DOHH2 (cell line): Measurements from ENCODE around the gene CCDC69.

Experiments used
- H3F3A ChIP-seq: fragments of 200-600 bp; sonication (generic), shearing (Covaris generic); 2 replicates; pipeline ENCODE4 v1.6.0; 2016; ENCODE audit warnings: antibody characterized with exemption, mild to moderate bottlenecking; ENCODE audit not compliant: control insufficient read depth, insufficient read depth
- H3K27ac ChIP-seq: fragments of 200-600 bp; sonication (generic); 2 replicates; pipeline ENCODE4 v1.5.1; 2014; ENCODE audit warnings: low read depth, mild to moderate bottlenecking, low read length, moderate library complexity
- H3K27me3 ChIP-seq: fragments of 200-600 bp; sonication (generic); 2 replicates; pipeline ENCODE4 v1.6.1; 2014; ENCODE audit warnings: mild to moderate bottlenecking, low read length, mixed read lengths; ENCODE audit not compliant: control insufficient read depth
- H3K36me3 ChIP-seq: fragments of 200-600 bp; sonication (generic); 2 replicates; pipeline ENCODE4 v1.6.1; 2014; ENCODE audit warnings: mild to moderate bottlenecking, low read length, moderate library complexity, mixed read lengths; ENCODE audit not compliant: control insufficient read depth
- H3K4me1 ChIP-seq: fragments of 200-600 bp; sonication (generic); 2 replicates; pipeline ENCODE4 v1.6.1; 2014; ENCODE audit warnings: mild to moderate bottlenecking, low read length, mixed read lengths; ENCODE audit not compliant: control insufficient read depth
- H3K4me2 ChIP-seq: fragments of 200-600 bp; sonication (generic); 2 replicates; pipeline ENCODE4 v1.6.0; 2014; ENCODE audit warnings: mild to moderate bottlenecking, low read length, moderate library complexity
- H3K4me3 ChIP-seq: fragments of 200-600 bp; sonication (generic); 2 replicates; pipeline ENCODE4 v1.5.1; 2014; ENCODE audit warnings: mild to moderate bottlenecking, low read length, mixed read lengths
- H3K79me2 ChIP-seq: fragments of 200-600 bp; sonication (generic); 2 replicates; pipeline ENCODE4 v1.6.1; 2014; ENCODE audit warnings: mild to moderate bottlenecking, low read length, mixed read lengths; ENCODE audit not compliant: control insufficient read depth
- H3K9me2 ChIP-seq: fragments of 200-600 bp; sonication (generic); replicated peaks from 2 replicates; pipeline ENCODE4 v1.6.1; 2014; ENCODE audit warnings: mild to moderate bottlenecking, low read length, mixed read lengths; ENCODE audit not compliant: control insufficient read depth
- H3K9me3 ChIP-seq: fragments of 200-600 bp; sonication (generic); 2 replicates; pipeline ENCODE4 v1.6.1; 2014; ENCODE audit warnings: antibody characterized with exemption, low read length, mixed read lengths; ENCODE audit not compliant: control insufficient read depth, insufficient read depth
- H4K20me1 ChIP-seq: fragments of 200-600 bp; sonication (generic); 2 replicates; pipeline ENCODE4 v1.6.0; 2014; ENCODE audit warnings: low read depth, mild to moderate bottlenecking, antibody characterized with exemption, low read length, moderate library complexity; ENCODE audit not compliant: control insufficient read depth, insufficient read depth
- CTCF ChIP-seq: fragments of 200-600 bp; sonication (generic); IDR thresholded peaks from one replicate; pipeline ENCODE4 v1.5.1; 2014; ENCODE audit warnings: antibody characterized with exemption, mild to moderate bottlenecking, low read depth, low read length; ENCODE audit not compliant: poor library complexity, severe bottlenecking
- EZH2phosphoT487 ChIP-seq: fragments of 200-600 bp; sonication (generic); IDR thresholded peaks from 2 replicates; pipeline ENCODE4 v1.6.1; 2017; ENCODE audit warnings: borderline replicate concordance, mild to moderate bottlenecking, antibody characterized with exemption, low read length, moderate library complexity, mixed read lengths

CCDC69 gene

GRCh38 chr5:151222790-151223446 lies 974 bp downstream of the CCDC69 start:
- peak overlapping the region; percentile 95 for H3K4me2 ChIP-seq
- peaks cover 39% of the 10 kb centered on the region for H3F3A ChIP-seq
- TF ChIP-seq CTCF, result peak; percentile 13
- TF ChIP-seq EZH2phosphoT487, result no peak
- peaks cover 60% of the 10 kb centered on the region for H3K36me3 ChIP-seq
- H4K20me1 ChIP-seq, result no peaks in the 10 kb centered on the region; the same call in 1 of the 2 replicates
- H3K79me2 ChIP-seq, result peaks cover 60% of the 10 kb centered on the region
- no peaks in the 10 kb centered on the region for H3K27me3 ChIP-seq
- peak overlapping the region; percentile 95 for H3K4me3 ChIP-seq
- H3K27ac ChIP-seq, result peak overlapping the region; percentile 98
- no peaks in the 10 kb centered on the region for H3K9me3 ChIP-seq
- no peaks in the 10 kb centered on the region for H3K9me2 ChIP-seq
- H3K4me1 ChIP-seq, result peaks cover 77% of the 10 kb centered on the region

- H3K79me2 ChIP-seq, result peaks cover 67% of the 10 kb centered on the region
- no peaks in the 10 kb centered on the region for H3K9me2 ChIP-seq
- peak overlapping the region; percentile 95 for H3K4me2 ChIP-seq
- no peaks in the 10 kb centered on the region for H3K27me3 ChIP-seq
- H3K4me1 ChIP-seq, result peaks cover 78% of the 10 kb centered on the region
- TF ChIP-seq EZH2phosphoT487 (no peak), CTCF (no peak)
- peak overlapping the region; percentile 98 for H3K27ac ChIP-seq
- peaks cover 40% of the 10 kb centered on the region for H3F3A ChIP-seq
- peaks cover 67% of the 10 kb centered on the region for H3K36me3 ChIP-seq
- peak overlapping the region; percentile 95 for H3K4me3 ChIP-seq
- no peaks in the 10 kb centered on the region; the same call in 1 of the 2 replicates for H4K20me1 ChIP-seq
- no peaks in the 10 kb centered on the region for H3K9me3 ChIP-seq
Observed at GRCh38 chr5:151222054-151222789, 1.7 kb downstream of the CCDC69 start.

GRCh38 chr5:151221574-151221973 lies 2.3 kb downstream of the CCDC69 start:
- Histone ChIP-seq H3K4me3 (peak overlapping the region; percentile 95), H4K20me1 (no peaks in the 10 kb centered on the region; the same call in 1 of the 2 replicates), H3K9me3 (no peaks in the 10 kb centered on the region), H3F3A (peaks cover 44% of the 10 kb centered on the region), H3K27me3 (no peaks in the 10 kb centered on the region), H3K4me2 (peak overlapping the region; percentile 95), H3K36me3 (peaks cover 73% of the 10 kb centered on the region), H3K27ac (peak overlapping the region; percentile 98), H3K4me1 (peaks cover 84% of the 10 kb centered on the region), H3K9me2 (no peaks in the 10 kb centered on the region), H3K79me2 (peaks cover 73% of the 10 kb centered on the region)
- TF ChIP-seq EZH2phosphoT487 (no peak), CTCF (no peak)
